ENCODE data around the gene VEGFC. TPM values are rescaled to one million over a fixed set of nuclear protein-coding genes. Genes with fewer than 3 reads are reported as not detected.

VEGFC gene
- total and polyA plus RNA-seq, 7 donors: 2.4 to 11.1 (median 4.8) TPM; not detected in 1

- TF ChIP-seq POLR2A (IDR thresholded peaks at IDR 0.05) (no peak), CTCF (IDR thresholded peaks at IDR 0.05) (no peak), POLR2AphosphoS5 (IDR thresholded peaks at IDR 0.05) (no peak), EP300 (IDR thresholded peaks at IDR 0.05) (no peak)
- WGBS, 2 donors: 91 to 92% methylated on average over 6 of the region's 6 CpGs
- intact Hi-C loops (cut with DNase I): no loop called here
- no peaks in the 10 kb centered on the region for H3K4me1 ChIP-seq
- H3K36me3 ChIP-seq: no peaks in the 10 kb centered on the region
- no peaks in the 10 kb centered on the region for H3K9me3 ChIP-seq
- H3K27me3 ChIP-seq: no peaks in the 10 kb centered on the region
- no peak overlapping the region for H3K27ac ChIP-seq
- no peak for DNase-seq
- H3K4me3 ChIP-seq: no peak overlapping the region
Observed at GRCh38 chr4:176814770-176815169, 22.0 kb upstream of the VEGFC start.

DNA sequence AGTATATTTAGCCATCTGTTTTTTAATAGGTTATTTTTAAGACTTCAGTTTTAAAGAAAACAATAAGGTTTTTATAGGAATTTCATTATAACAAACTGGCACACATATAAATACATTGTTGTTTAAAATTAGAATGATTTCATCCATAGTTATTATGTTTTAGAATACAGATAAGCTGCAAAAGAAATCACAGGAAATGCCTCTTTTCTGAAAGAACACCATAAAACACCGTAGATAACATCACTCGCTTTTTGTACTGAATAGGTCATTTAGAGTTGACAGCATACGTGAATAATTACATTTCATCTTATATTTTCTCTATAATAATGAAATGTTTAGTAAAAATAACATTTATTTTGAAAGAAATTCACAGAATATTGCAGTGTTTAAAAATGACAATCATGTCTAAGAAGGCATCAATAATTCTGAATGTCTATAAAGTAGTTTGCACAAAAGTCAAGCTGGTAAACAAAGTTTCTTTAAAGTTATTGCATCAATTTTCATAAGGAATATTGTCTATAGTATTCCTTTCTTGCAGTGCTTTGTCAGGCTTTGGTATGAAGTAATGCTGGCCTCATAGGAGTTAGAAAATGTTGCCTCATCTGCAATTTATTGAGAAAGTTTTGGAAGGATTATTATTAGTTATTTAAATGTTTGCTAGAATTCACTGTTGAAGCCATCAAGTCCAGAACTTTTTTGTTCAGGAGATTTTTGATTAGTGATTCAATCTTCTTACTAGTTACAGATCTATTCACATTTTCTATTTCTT, 17.9 kb upstream of the VEGFC start:
- DNase-seq: no peak
- Histone ChIP-seq H3K9me3 (peaks cover 0 to 4% (median 0%) of the 10 kb centered on the region in 4 donors), H3K36me3 (no peaks in the 10 kb centered on the region), H3K27me3 (no peaks in the 10 kb centered on the region), H3K4me1 (no peaks in the 10 kb centered on the region), H3K4me3 (no peak overlapping the region), H3K27ac (no peak overlapping the region)
- intact Hi-C loops (cut with DNase I): no loop called here
- WGBS, 2 donors: 60 to 61% methylated on average over 3 of the region's 3 CpGs
- TF ChIP-seq POLR2A (IDR thresholded peaks at IDR 0.05) (no peak), EP300 (IDR thresholded peaks at IDR 0.05) (no peak), CTCF (IDR thresholded peaks at IDR 0.05) (no peak), POLR2AphosphoS5 (IDR thresholded peaks at IDR 0.05) (no peak)

GRCh38 chr4:176806778-176807375, 14.2 kb upstream of the VEGFC start:
- H3K4me1 ChIP-seq: no peaks in the 10 kb centered on the region
- no peaks in the 10 kb centered on the region for H3K36me3 ChIP-seq
- no peak overlapping the region for H3K4me3 ChIP-seq
- H3K27ac ChIP-seq: no peak overlapping the region
- no peak for DNase-seq
- WGBS, 2 donors: 88 to 91% methylated on average over 5 of the region's 5 CpGs
- intact Hi-C loops (cut with DNase I): no loop called here
- H3K9me3 ChIP-seq: peaks cover 0 to 4% (median 0%) of the 10 kb centered on the region in 4 donors
- TF ChIP-seq EP300 (IDR thresholded peaks at IDR 0.05): no peak
- TF ChIP-seq POLR2AphosphoS5 (IDR thresholded peaks at IDR 0.05): no peak
- no peak for TF ChIP-seq CTCF (IDR thresholded peaks at IDR 0.05)
- no peak for TF ChIP-seq POLR2A (IDR thresholded peaks at IDR 0.05)
- no peaks in the 10 kb centered on the region for H3K27me3 ChIP-seq

DNA sequence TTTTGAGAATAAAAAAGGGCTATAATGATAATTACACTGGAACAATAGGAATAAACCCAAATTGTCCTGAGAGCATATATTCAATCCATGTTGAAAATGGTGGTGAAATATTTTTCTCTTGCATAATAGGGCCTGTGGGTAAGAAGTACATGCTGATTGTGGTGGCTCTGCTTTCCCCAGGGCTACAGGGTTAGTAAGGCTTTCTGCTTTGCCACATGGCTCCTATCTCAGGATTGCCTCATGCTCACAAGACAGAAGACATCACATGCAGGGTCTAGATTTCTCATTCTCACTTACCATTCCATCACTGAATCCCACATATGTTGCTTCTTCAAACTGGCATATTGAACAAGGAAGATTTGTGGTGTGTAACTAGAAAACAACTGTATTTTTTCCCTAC, 12.4 kb upstream of the VEGFC start:
- DNase-seq: no peak
- Histone ChIP-seq H3K4me1 (no peaks in the 10 kb centered on the region), H3K4me3 (no peak overlapping the region), H3K36me3 (no peaks in the 10 kb centered on the region), H3K9me3 (peaks cover 0 to 4% (median 0%) of the 10 kb centered on the region in 4 donors), H3K27me3 (no peaks in the 10 kb centered on the region), H3K27ac (no peak overlapping the region)
- TF ChIP-seq CTCF (IDR thresholded peaks at IDR 0.05): no peak
- no peak for TF ChIP-seq EP300 (IDR thresholded peaks at IDR 0.05)
- no peak for TF ChIP-seq POLR2A (IDR thresholded peaks at IDR 0.05)
- TF ChIP-seq POLR2AphosphoS5 (IDR thresholded peaks at IDR 0.05): no peak
- intact Hi-C loops (cut with DNase I): no loop called here
